A204.1 (cell line): ENCODE measurements around the gene NRG2.

Experiments
- FAIRE-seq: peaks from 2 replicates; lab custom pipeline; 2012; peaks lifted over from hg19 to GRCh38; lab: Jason Lieb, UNC

Gene NRG2

GRCh38 chr5:139810341-139811273 lies 232.5 kb downstream of the NRG2 start:
- FAIRE-seq = no peak

- FAIRE-seq = no peak
Observed at GRCh38 chr5:139809331-139809810, 233.7 kb downstream of the NRG2 start.

GRCh38 chr5:139808481-139809330 lies 234.4 kb downstream of the NRG2 start:
- FAIRE-seq = no peak

GRCh38 chr5:139807647-139808030 lies 235.5 kb downstream of the NRG2 start:
- FAIRE-seq = no peak

- FAIRE-seq = no peak
Observed at GRCh38 chr5:139806726-139807646, 236.1 kb downstream of the NRG2 start.

- FAIRE-seq = no peak
Observed at GRCh38 chr5:139806111-139806510, 237.0 kb downstream of the NRG2 start.

- no peak for FAIRE-seq
Observed at GRCh38 chr5:139805545-139805944, 237.6 kb downstream of the NRG2 start.

- FAIRE-seq = no peak
Observed at GRCh38 chr5:139804800-139805397, 238.2 kb downstream of the NRG2 start.

- FAIRE-seq = no peak
Observed at GRCh38 chr5:139803978-139804377, 239.1 kb downstream of the NRG2 start.

GRCh38 chr5:139799359-139799758 lies 243.7 kb downstream of the NRG2 start:
- no peak for FAIRE-seq

GRCh38 chr5:139798883-139799282 lies 244.2 kb downstream of the NRG2 start:
- no peak for FAIRE-seq

GRCh38 chr5:139797856-139798510 lies 245.1 kb downstream of the NRG2 start:
- no peak for FAIRE-seq

- FAIRE-seq = no peak
Observed at GRCh38 chr5:139797335-139797734, 245.8 kb downstream of the NRG2 start.
